K562 (cell line): Measurements from ENCODE around the gene CCDC85B. TPM values are rescaled to one million over a fixed set of nuclear protein-coding genes. Genes with fewer than 3 reads are reported as not detected.

ENCODE experiments used
- CXXC5 ChIP-seq: fragments of 250-450 bp; sonication (Bioruptor Pico); IDR thresholded peaks from 2 replicates; pipeline ENCODE4 v1.8.0; 2022; ENCODE audit warnings: inconsistent platforms, mild to moderate bottlenecking, moderate library complexity
- ESRRB ChIP-seq: fragments of 250-450 bp; sonication (Bioruptor Pico); IDR thresholded peaks from 2 replicates; pipeline ENCODE4 v1.5.0; 2020; ENCODE audit warnings: mild to moderate bottlenecking, moderate library complexity, borderline replicate concordance
- MTA3 ChIP-seq: fragments of 450-650 bp; formaldehyde crosslinking; IDR thresholded peaks from 2 replicates; pipeline ENCODE4 v1.6.1; 2017; ENCODE audit warnings: mild to moderate bottlenecking, borderline replicate concordance
- RBM25 ChIP-seq: fragments of 200-400 bp; formaldehyde crosslinking; IDR thresholded peaks from 2 replicates; pipeline ENCODE4 v1.6.1; 2018; ENCODE audit warnings: low read length, low read depth, moderate library complexity; ENCODE audit not compliant: severe bottlenecking
- SRF ChIP-seq, 2 experiments: fragments of 250-450, 450-650 bp in 1 of 2; sonication (Bioruptor Pico) in 1 of 2; sonication (generic) in 1 of 2; formaldehyde crosslinking; IDR thresholded peaks; 2 replicates each; pipeline versions ENCODE4 v1.5.0 to v1.5.1; 2020 to 2022; ENCODE audit warnings: mild to moderate bottlenecking in 1 of 2, missing genetic modification reagents in 1 of 2
- SUPT5H ChIP-seq: fragments of 450-650 bp; IDR thresholded peaks from 2 replicates; pipeline ENCODE4 v1.6.1; 2016
- ZNF121 ChIP-seq: sonication (generic); formaldehyde crosslinking; conservative IDR thresholded peaks from 2 replicates; pipeline ENCODE4 v1.8.0; 2022; ENCODE audit warnings: missing genetic modification reagents
- ZNF311 ChIP-seq: fragments of 250-450 bp; sonication (Bioruptor Pico); IDR thresholded peaks from 2 replicates; pipeline ENCODE4 v1.4.0; 2020; ENCODE audit warnings: mild to moderate bottlenecking, moderate library complexity
- ZNF57 ChIP-seq: fragments of 450-650 bp; formaldehyde crosslinking; IDR thresholded peaks from 2 replicates; pipeline ENCODE4 v1.4.0; 2020; ENCODE audit warnings: mild to moderate bottlenecking, moderate library complexity
- ZNF75A ChIP-seq: fragments of 450-650 bp; formaldehyde crosslinking; IDR thresholded peaks from 2 replicates; pipeline ENCODE4 v1.4.0; 2020; ENCODE audit warnings: mild to moderate bottlenecking
- polyA plus RNA-seq, 8 experiments: library from polyadenylated mRNA; depleted of rRNA in 4 of 8; stranded (reverse) in 5 of 8; unstranded in 3 of 8; fragments of >200 nt; fragmentation: Nextera tagmentation in 2 of 8; fragmentation: Illumina TruSeq in 1 of 8; extraction: Ambion mirVana in 2 of 8; extraction: Trizol in 1 of 8; gene quantifications; 2 replicates each; pipeline versions ENCODE4 v1.2.1 to v1.2.3, GENCODE V29; 2011 to 2014; ENCODE audit warnings: inconsistent platforms in 1 of 8, missing spikeins in 1 of 8
- total RNA-seq, 7 experiments: library from RNA; depleted of rRNA in 6 of 7; stranded (reverse); fragments of >200 nt in 6 of 7; fragmentation: Illumina TruSeq in 2 of 7; extraction: Trizol in 2 of 7; gene quantifications; 2 replicates each; pipeline versions ENCODE4 v1.2.1 to v1.2.3, GENCODE V29; 2011 to 2021; ENCODE audit warnings: low replicate concordance in 1 of 7
- TF ChIP-seq, protein P1 (sequence below): fragments of 450-650 bp; IDR thresholded peaks from 2 replicates; pipeline ENCODE4 v1.6.1; 2017; ENCODE audit warnings: antibody characterized with exemption, mild to moderate bottlenecking
- TF ChIP-seq, protein P2 (sequence below): sonication (generic); formaldehyde crosslinking; IDR thresholded peaks from 2 replicates; pipeline ENCODE4 v1.8.0; 2023; ENCODE audit warnings: mild to moderate bottlenecking, missing genetic modification reagents
- TF ChIP-seq, protein P3 (sequence below): fragments of 450-650 bp; formaldehyde crosslinking; IDR thresholded peaks from 2 replicates; pipeline ENCODE4 v1.4.0; 2022; ENCODE audit warnings: missing genetic modification characterization
- TF ChIP-seq, protein P4 (sequence below): fragments of 450-650 bp; IDR thresholded peaks from 2 replicates; pipeline ENCODE4 v1.6.1; 2016; ENCODE audit warnings: antibody characterized with exemption
- TF ChIP-seq, protein P5 (sequence below): sonication (generic); formaldehyde crosslinking; IDR thresholded peaks from 2 replicates; pipeline ENCODE4 v1.8.0; 2022; ENCODE audit warnings: missing genetic modification reagents, mild to moderate bottlenecking, borderline replicate concordance

The CCDC85B gene
- total and polyA plus RNA-seq, 9 of the 15 experiments (the other 6 are each of a cell fraction or from before 2014, with no cell fraction given): 0.14 to 138 (median 6.2) TPM

DNA sequence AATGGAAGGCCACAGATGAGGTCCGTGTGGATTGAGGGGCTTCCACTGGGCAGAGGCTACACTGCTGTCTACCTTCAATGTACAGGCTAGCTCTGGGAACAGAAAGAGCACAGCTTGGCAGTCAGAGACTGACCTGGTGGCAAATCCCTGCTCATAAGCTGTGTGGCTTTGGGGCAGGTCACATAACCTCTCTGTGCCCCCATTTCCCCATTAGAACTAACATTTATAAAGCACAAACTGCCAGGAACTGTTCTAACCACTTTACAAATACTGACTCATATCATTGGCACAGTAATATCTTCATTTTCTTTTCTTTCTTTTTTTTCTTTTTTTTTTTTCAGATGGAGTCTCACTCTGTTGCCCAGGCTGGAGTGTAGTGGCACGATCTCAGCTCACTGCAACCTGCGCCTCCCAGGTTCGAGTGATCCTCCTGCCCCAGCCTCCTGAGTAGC is 6.6 kb downstream of the CCDC85B start (continued):
- no peak for TF ChIP-seq ZNF311 (CRISPR knock-in tag)
- TF ChIP-seq ZNF75A: no peak
- no peak for TF ChIP-seq SRF (CRISPR knock-in tag; IDR thresholded peaks at IDR 0.05)
- TF ChIP-seq, protein P1, sequence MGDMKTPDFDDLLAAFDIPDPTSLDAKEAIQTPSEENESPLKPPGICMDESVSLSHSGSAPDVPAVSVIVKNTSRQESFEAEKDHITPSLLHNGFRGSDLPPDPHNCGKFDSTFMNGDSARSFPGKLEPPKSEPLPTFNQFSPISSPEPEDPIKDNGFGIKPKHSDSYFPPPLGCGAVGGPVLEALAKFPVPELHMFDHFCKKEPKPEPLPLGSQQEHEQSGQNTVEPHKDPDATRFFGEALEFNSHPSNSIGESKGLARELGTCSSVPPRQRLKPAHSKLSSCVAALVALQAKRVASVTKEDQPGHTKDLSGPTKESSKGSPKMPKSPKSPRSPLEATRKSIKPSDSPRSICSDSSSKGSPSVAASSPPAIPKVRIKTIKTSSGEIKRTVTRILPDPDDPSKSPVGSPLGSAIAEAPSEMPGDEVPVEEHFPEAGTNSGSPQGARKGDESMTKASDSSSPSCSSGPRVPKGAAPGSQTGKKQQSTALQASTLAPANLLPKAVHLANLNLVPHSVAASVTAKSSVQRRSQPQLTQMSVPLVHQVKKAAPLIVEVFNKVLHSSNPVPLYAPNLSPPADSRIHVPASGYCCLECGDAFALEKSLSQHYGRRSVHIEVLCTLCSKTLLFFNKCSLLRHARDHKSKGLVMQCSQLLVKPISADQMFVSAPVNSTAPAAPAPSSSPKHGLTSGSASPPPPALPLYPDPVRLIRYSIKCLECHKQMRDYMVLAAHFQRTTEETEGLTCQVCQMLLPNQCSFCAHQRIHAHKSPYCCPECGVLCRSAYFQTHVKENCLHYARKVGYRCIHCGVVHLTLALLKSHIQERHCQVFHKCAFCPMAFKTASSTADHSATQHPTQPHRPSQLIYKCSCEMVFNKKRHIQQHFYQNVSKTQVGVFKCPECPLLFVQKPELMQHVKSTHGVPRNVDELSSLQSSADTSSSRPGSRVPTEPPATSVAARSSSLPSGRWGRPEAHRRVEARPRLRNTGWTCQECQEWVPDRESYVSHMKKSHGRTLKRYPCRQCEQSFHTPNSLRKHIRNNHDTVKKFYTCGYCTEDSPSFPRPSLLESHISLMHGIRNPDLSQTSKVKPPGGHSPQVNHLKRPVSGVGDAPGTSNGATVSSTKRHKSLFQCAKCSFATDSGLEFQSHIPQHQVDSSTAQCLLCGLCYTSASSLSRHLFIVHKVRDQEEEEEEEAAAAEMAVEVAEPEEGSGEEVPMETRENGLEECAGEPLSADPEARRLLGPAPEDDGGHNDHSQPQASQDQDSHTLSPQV: no peak
- TF ChIP-seq, protein P2, sequence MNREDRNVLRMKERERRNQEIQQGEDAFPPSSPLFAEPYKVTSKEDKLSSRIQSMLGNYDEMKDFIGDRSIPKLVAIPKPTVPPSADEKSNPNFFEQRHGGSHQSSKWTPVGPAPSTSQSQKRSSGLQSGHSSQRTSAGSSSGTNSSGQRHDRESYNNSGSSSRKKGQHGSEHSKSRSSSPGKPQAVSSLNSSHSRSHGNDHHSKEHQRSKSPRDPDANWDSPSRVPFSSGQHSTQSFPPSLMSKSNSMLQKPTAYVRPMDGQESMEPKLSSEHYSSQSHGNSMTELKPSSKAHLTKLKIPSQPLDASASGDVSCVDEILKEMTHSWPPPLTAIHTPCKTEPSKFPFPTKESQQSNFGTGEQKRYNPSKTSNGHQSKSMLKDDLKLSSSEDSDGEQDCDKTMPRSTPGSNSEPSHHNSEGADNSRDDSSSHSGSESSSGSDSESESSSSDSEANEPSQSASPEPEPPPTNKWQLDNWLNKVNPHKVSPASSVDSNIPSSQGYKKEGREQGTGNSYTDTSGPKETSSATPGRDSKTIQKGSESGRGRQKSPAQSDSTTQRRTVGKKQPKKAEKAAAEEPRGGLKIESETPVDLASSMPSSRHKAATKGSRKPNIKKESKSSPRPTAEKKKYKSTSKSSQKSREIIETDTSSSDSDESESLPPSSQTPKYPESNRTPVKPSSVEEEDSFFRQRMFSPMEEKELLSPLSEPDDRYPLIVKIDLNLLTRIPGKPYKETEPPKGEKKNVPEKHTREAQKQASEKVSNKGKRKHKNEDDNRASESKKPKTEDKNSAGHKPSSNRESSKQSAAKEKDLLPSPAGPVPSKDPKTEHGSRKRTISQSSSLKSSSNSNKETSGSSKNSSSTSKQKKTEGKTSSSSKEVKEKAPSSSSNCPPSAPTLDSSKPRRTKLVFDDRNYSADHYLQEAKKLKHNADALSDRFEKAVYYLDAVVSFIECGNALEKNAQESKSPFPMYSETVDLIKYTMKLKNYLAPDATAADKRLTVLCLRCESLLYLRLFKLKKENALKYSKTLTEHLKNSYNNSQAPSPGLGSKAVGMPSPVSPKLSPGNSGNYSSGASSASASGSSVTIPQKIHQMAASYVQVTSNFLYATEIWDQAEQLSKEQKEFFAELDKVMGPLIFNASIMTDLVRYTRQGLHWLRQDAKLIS (CRISPR knock-in tag): no peak
- TF ChIP-seq, protein P3, sequence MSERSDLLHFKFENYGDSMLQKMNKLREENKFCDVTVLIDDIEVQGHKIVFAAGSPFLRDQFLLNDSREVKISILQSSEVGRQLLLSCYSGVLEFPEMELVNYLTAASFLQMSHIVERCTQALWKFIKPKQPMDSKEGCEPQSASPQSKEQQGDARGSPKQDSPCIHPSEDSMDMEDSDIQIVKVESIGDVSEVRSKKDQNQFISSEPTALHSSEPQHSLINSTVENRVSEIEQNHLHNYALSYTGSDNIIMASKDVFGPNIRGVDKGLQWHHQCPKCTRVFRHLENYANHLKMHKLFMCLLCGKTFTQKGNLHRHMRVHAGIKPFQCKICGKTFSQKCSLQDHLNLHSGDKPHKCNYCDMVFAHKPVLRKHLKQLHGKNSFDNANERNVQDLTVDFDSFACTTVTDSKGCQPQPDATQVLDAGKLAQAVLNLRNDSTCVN: no peak
- TF ChIP-seq CXXC5: no peak
- TF ChIP-seq ZNF121 (CRISPR knock-in tag): peak; percentile 88; the same call in 1 of the 2 replicates
- no peak for TF ChIP-seq ZNF57 (CRISPR knock-in tag)
- TF ChIP-seq, protein P4, sequence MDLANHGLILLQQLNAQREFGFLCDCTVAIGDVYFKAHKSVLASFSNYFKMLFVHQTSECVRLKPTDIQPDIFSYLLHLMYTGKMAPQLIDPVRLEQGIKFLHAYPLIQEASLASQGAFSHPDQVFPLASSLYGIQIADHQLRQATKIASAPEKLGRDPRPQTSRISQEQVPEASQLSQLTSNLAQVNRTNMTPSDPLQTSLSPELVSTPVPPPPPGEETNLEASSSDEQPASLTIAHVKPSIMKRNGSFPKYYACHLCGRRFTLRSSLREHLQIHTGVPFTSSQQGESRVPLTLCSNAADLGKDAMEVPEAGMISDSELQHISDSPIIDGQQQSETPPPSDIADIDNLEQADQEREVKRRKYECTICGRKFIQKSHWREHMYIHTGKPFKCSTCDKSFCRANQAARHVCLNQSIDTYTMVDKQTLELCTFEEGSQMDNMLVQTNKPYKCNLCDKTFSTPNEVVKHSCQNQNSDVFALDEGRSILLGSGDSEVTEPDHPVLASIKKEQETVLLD: no peak
- peak; percentile 47; the same call in 1 of the 2 replicates for TF ChIP-seq SUPT5H
- TF ChIP-seq ESRRB (CRISPR knock-in tag): no peak
- TF ChIP-seq, protein P5, sequence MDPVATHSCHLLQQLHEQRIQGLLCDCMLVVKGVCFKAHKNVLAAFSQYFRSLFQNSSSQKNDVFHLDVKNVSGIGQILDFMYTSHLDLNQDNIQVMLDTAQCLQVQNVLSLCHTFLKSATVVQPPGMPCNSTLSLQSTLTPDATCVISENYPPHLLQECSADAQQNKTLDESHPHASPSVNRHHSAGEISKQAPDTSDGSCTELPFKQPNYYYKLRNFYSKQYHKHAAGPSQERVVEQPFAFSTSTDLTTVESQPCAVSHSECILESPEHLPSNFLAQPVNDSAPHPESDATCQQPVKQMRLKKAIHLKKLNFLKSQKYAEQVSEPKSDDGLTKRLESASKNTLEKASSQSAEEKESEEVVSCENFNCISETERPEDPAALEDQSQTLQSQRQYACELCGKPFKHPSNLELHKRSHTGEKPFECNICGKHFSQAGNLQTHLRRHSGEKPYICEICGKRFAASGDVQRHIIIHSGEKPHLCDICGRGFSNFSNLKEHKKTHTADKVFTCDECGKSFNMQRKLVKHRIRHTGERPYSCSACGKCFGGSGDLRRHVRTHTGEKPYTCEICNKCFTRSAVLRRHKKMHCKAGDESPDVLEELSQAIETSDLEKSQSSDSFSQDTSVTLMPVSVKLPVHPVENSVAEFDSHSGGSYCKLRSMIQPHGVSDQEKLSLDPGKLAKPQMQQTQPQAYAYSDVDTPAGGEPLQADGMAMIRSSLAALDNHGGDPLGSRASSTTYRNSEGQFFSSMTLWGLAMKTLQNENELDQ (CRISPR knock-in tag): no peak
- no peak for TF ChIP-seq MTA3
- TF ChIP-seq RBM25: peak; percentile 63
